Measurements from ENCODE around the gene MATCAP1.

GRCh38 chr16:67226295-67226803 is 42.6 kb upstream of the MATCAP1 start:
- TF ChIP-seq CTCF (optimal IDR thresholded peaks at IDR 0.05 in 1 of 3, IDR thresholded peaks at IDR 0.05 in 1 of 3, conservative IDR thresholded peaks at IDR 0.05 in 1 of 3; ENCODE audit: extremely low read depth in 1 of 3, insufficient read depth in 2 of 3, low read length in 3 of 3): no peak
- no peak for TF ChIP-seq EZH2 (IDR thresholded peaks at IDR 0.05; ENCODE audit: low read length)
